HG03280 (cell line): Measurements from ENCODE around the gene ZMYM3.

Experiments
- ATAC-seq: cut with Tn5 transposase; IDR thresholded peaks from one replicate; pipeline ENCODE4 v1.9.1; 2021; ENCODE audit warnings: mild to moderate bottlenecking, moderate library complexity; ENCODE audit not compliant: unreplicated experiment

The ZMYM3 gene

GRCh38 chrX:71214604-71215337 is 39.2 kb downstream of the ZMYM3 start:
- no peak for ATAC-seq

- no peak for ATAC-seq
These were observed 39.8 kb downstream of the ZMYM3 start for GRCh38 chrX:71214152-71214551.

- ATAC-seq, result no peak
These were observed 41.4 kb downstream of the ZMYM3 start for GRCh38 chrX:71212536-71212935.

- ATAC-seq, result no peak
These were observed 43.1 kb downstream of the ZMYM3 start for GRCh38 chrX:71210816-71211215.

GRCh38 chrX:71199252-71200008 is 54.5 kb downstream of the ZMYM3 start:
- no peak for ATAC-seq

- ATAC-seq, result peak; percentile 70
These were observed 55.9 kb downstream of the ZMYM3 start for GRCh38 chrX:71198066-71198465.

DNA sequence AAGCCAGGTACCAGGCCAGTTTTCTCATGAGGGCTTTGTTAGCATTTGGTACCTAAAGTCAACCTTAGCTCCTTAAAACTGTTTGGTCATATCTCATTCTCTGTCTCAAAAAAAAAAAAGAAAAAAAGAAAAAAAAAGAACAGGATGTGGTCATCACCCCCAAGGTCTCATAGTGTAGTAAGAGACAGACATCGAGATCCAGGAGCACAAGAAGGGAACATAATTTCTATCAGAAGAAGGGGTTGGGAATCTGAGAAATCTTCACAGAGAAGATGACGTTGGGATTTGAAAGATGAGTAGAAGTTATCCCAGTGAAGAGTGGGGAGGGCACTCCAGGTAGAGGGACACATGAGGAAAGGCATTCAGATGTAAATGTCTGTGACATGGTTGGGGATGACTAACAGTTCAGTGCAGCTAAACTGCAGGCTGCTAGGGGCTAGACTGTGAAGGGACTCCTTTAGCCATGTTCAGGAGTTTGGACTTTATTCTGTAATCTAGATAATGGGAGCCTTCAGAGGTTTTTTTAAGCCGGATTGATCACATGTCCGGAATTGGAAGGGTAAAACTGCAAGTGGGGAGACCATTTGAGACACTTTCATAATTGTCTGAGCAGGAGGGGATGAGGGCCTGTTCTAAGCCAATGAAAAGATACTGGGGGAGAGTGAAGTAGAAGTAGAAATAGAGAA is 57.8 kb downstream of the ZMYM3 start:
- peak; percentile 44 for ATAC-seq

- ATAC-seq, result no peak
These were observed 62.7 kb downstream of the ZMYM3 start for GRCh38 chrX:71191248-71191647.
